Measurements from ENCODE around the gene HAS3. TPM values are rescaled to one million over a fixed set of nuclear protein-coding genes. Genes with fewer than 3 reads are reported as not detected.
"Not testable (repeated sequence)": the region's sequence is repeated elsewhere in the genome, so short reads cannot be mapped to it uniquely, and the experiment has no call there.

HAS3 gene
- total RNA-seq, 1 donor from 2014 or later, result 0.75 TPM

DNA sequence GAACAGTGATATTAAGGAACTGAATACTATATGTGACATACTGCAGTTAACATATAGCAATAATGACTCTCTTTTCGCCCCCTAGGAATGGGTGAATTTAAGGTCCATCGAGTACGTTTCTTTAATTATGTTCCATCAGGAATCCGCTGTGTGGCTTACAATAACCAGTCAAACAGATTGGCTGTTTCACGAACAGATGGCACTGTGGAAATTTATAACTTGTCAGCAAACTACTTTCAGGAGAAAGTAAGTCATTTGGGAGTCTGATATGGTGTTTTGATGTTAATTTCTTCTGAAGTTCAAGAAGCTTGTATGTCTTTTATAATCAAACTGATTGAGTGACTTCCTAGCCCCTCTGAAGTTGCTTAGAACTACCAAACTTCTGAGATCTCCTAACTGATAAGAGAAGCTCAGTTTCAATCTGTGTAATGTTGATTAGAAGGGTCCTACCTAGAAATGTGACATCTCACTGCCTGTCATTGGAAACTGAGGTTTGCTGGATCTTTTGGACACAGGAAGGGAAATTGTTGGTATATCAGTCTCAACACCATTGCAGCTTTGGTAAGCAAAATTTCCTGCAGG, 28.0 kb downstream of the HAS3 start:
- no peaks in the 10 kb centered on the region for H3K27me3 ChIP-seq (ENCODE audit: control insufficient read depth, insufficient read depth, low read length)
- H3K4me3 ChIP-seq (ENCODE audit: low read depth, low read length), result peak overlapping the region; percentile 98
- peaks cover 1% of the 10 kb centered on the region for H3K36me3 ChIP-seq (ENCODE audit: control insufficient read depth, insufficient read depth, low read length)
- DNase-seq (ENCODE audit: low read depth), result no peak
- TF ChIP-seq, protein P1, sequence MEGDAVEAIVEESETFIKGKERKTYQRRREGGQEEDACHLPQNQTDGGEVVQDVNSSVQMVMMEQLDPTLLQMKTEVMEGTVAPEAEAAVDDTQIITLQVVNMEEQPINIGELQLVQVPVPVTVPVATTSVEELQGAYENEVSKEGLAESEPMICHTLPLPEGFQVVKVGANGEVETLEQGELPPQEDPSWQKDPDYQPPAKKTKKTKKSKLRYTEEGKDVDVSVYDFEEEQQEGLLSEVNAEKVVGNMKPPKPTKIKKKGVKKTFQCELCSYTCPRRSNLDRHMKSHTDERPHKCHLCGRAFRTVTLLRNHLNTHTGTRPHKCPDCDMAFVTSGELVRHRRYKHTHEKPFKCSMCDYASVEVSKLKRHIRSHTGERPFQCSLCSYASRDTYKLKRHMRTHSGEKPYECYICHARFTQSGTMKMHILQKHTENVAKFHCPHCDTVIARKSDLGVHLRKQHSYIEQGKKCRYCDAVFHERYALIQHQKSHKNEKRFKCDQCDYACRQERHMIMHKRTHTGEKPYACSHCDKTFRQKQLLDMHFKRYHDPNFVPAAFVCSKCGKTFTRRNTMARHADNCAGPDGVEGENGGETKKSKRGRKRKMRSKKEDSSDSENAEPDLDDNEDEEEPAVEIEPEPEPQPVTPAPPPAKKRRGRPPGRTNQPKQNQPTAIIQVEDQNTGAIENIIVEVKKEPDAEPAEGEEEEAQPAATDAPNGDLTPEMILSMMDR (IDR thresholded peaks at IDR 0.05; ENCODE audit: insufficient read depth, low read length, poor library complexity, severe bottlenecking), result no peak

DNA sequence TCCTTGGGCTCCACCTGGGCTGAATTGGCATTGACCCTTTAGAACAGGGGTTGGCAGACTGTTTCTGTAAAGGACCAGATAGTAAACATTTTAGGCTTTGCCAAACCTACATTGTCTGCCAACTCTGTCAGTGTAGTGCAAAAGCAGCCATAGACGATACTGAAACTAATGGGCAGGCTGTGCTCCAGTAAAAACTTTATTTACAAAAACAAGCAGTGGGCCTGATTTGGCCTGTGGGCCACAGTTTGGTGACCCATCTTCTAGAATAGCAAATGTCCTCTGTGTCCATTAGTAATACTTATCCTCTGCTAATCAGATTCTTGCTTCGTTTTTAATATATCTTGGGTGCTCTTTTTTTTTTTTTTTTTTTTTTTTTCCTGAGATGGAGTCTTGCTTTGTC, 33.2 kb downstream of the HAS3 start:
- peaks cover 1% of the 10 kb centered on the region for H3K36me3 ChIP-seq (ENCODE audit: control insufficient read depth, insufficient read depth, low read length)
- DNase-seq (ENCODE audit: low read depth), result no peak

DNA sequence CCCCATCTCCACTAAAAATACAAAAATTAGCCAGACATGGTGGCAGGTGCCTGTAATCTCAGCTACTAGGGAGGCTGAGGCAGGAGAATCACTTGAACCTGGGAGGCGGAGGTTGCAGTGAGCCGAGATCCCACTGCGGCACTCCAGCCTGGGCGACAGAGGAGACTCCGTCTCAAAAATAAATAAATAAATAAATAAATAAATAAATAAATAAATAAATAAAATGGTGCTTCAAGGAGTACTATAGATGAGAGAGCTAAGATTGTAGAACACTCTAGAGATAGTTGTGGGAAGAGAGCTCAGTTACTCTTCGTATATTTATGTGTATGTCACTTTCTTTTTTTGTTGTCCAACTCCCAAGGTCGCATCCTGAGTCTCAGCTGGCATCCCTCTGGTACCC, 34.0 kb downstream of the HAS3 start:
- DNase-seq (ENCODE audit: low read depth); H3K4me3 ChIP-seq (ENCODE audit: low read depth, low read length); H3K27me3 ChIP-seq (ENCODE audit: control insufficient read depth, insufficient read depth, low read length); H3K36me3 ChIP-seq (ENCODE audit: control insufficient read depth, insufficient read depth, low read length): not testable (repeated sequence)

More for the DNA sequence above, 33.2 kb downstream of the HAS3 start:
- TF ChIP-seq, protein P1 (IDR thresholded peaks at IDR 0.05; ENCODE audit: insufficient read depth, low read length, poor library complexity, severe bottlenecking), result no peak
- H3K27me3 ChIP-seq (ENCODE audit: control insufficient read depth, insufficient read depth, low read length), result no peaks in the 10 kb centered on the region
- no peak overlapping the region for H3K4me3 ChIP-seq (ENCODE audit: low read depth, low read length)

DNA sequence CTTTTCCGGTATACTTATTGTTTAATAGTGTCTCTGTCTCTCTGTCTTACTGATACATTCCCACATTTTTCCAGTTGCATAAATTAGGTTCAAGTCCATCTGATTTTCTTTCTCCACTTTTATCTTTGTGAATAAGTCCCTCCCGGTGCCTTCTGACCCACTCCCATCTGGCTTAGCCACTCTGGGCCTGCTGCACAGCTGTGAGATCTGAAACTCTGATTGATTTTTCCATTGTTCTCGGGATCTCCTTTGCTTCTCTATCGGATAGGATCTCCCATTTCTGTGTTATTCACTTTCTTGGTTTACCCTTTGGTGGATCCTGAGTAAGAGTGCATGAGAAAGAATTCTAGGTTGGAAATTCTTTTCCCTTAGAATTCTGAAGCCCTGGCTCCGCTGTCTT, 35.6 kb downstream of the HAS3 start:
- TF ChIP-seq, protein P1 (IDR thresholded peaks at IDR 0.05; ENCODE audit: insufficient read depth, low read length, poor library complexity, severe bottlenecking), result no peak
- DNase-seq (ENCODE audit: low read depth), result no peak
- no peaks in the 10 kb centered on the region for H3K27me3 ChIP-seq (ENCODE audit: control insufficient read depth, insufficient read depth, low read length)
- peaks cover 1% of the 10 kb centered on the region for H3K36me3 ChIP-seq (ENCODE audit: control insufficient read depth, insufficient read depth, low read length)
- H3K4me3 ChIP-seq (ENCODE audit: low read depth, low read length), result no peak overlapping the region

DNA sequence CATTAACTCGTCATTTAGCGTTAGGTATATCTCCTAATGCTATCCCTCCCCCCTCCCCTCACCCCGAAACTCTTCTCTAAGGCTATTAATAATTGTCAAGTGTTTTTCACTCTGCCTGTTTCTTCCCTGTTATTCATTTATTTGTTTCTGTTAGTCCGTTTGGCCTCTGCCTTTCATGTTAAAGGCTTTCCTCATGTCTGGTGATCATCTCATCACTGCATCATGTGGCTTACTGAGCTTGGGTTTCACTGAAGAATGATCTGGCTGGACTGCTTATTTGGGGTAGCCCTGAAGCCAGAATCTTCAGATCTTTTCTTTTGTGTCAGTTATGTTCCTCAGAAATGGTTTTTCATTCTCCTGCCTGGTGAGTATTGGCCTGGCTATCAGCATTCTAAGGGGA, 36.5 kb downstream of the HAS3 start:
- DNase-seq (ENCODE audit: low read depth), result no peak
- TF ChIP-seq, protein P1 (IDR thresholded peaks at IDR 0.05; ENCODE audit: insufficient read depth, low read length, poor library complexity, severe bottlenecking), result no peak
- H3K36me3 ChIP-seq (ENCODE audit: control insufficient read depth, insufficient read depth, low read length), result peaks cover 1% of the 10 kb centered on the region
- H3K4me3 ChIP-seq (ENCODE audit: low read depth, low read length), result no peak overlapping the region
- no peaks in the 10 kb centered on the region for H3K27me3 ChIP-seq (ENCODE audit: control insufficient read depth, insufficient read depth, low read length)

DNA sequence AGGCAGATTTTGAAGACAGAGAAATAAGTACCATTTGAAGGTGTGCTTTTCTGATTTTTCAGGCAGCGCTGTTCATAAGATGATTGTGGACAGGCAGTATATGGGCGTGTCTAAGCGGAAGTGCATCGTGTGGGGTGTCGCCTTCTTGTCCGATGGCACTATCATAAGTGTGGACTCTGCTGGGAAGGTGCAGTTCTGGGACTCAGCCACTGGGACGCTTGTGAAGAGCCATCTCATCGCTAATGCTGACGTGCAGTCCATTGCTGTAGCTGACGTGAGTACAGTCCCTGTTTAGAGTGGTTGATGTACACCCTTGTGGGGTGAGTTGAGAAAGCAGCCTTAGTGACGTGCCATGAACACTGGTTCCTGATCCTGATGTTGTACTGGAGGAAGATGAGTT, 37.7 kb downstream of the HAS3 start:
- no peak for DNase-seq (ENCODE audit: low read depth)
- no peak overlapping the region for H3K4me3 ChIP-seq (ENCODE audit: low read depth, low read length)
- peaks cover 1% of the 10 kb centered on the region for H3K36me3 ChIP-seq (ENCODE audit: control insufficient read depth, insufficient read depth, low read length)
- no peaks in the 10 kb centered on the region for H3K27me3 ChIP-seq (ENCODE audit: control insufficient read depth, insufficient read depth, low read length)
- TF ChIP-seq, protein P1 (IDR thresholded peaks at IDR 0.05; ENCODE audit: insufficient read depth, low read length, poor library complexity, severe bottlenecking), result no peak

All from kidney epithelial cell (primary cell).